Endodermal cell (in vitro differentiated cells): ENCODE measurements around the gene POLR1D. TPM values are rescaled to one million over a fixed set of nuclear protein-coding genes. Genes with fewer than 3 reads are reported as not detected.

Experiments
- DNase-seq: peaks from one replicate; pipeline ENCODE4 v3.0.0-alpha.2; 2017
- H3K27ac ChIP-seq: 2 replicates; pipeline ENCODE4 v1.5.1; 2013; ENCODE audit warnings: mild to moderate bottlenecking, low read depth, low read length, moderate library complexity
- H3K27me3 ChIP-seq: 2 replicates; pipeline ENCODE4 v1.6.1; 2013; ENCODE audit warnings: mild to moderate bottlenecking, low read length, moderate library complexity; ENCODE audit not compliant: insufficient read depth, control insufficient read depth, poor library complexity, severe bottlenecking
- H3K36me3 ChIP-seq: 2 replicates; pipeline ENCODE4 v1.7.0; 2013; ENCODE audit warnings: mild to moderate bottlenecking, low read length, moderate library complexity; ENCODE audit not compliant: control insufficient read depth, insufficient read depth
- H3K4me1 ChIP-seq: one replicate; pipeline ENCODE4 v1.7.0; 2013; ENCODE audit warnings: low read length; ENCODE audit not compliant: control insufficient read depth, insufficient read depth
- H3K4me3 ChIP-seq: 2 replicates; pipeline ENCODE4 v1.5.1; 2013; ENCODE audit warnings: mild to moderate bottlenecking, low read length, moderate library complexity
- H3K9ac ChIP-seq: 2 replicates; pipeline ENCODE4 v1.6.1; 2013; ENCODE audit warnings: mild to moderate bottlenecking, low read length, moderate library complexity; ENCODE audit not compliant: poor library complexity, severe bottlenecking; ENCODE audit errors: extremely low read depth
- H3K9me3 ChIP-seq: 2 replicates; pipeline ENCODE4 v1.6.1; 2013; ENCODE audit warnings: mild to moderate bottlenecking, low read length, moderate library complexity; ENCODE audit not compliant: control insufficient read depth
- H3K27ac Mint-ChIP-seq: 2 replicates; pipeline ENCODE4 v1.8.0; 2020; ENCODE audit warnings: mixed read lengths
- H3K27me3 Mint-ChIP-seq: 2 replicates; pipeline ENCODE4 v1.8.0; 2021; ENCODE audit warnings: mild to moderate bottlenecking, mixed read lengths; ENCODE audit not compliant: insufficient read depth
- H3K36me3 Mint-ChIP-seq: 2 replicates; pipeline ENCODE4 v1.8.0; 2020; ENCODE audit warnings: low read depth, mixed read lengths
- H3K4me1 Mint-ChIP-seq: 2 replicates; pipeline ENCODE4 v1.8.0; 2020; ENCODE audit warnings: mixed read lengths
- H3K4me3 Mint-ChIP-seq: 2 replicates; pipeline ENCODE4 v1.8.0; 2020; ENCODE audit warnings: mild to moderate bottlenecking, moderate library complexity, mixed read lengths
- H3K9me3 Mint-ChIP-seq: 2 replicates; pipeline ENCODE4 v1.8.0; 2020; ENCODE audit warnings: mild to moderate bottlenecking, mixed read lengths
- WGBS, 2 experiments: methylation state at CpG; one replicate each; pipeline versions ENCODE4 v1.1.5 to v1.1.7; 2013; ENCODE audit warnings: missing lambda C conversion rate in 2 of 2, mixed read lengths in 1 of 2; ENCODE audit not compliant: insufficient coverage in 1 of 2, insufficient read length in 1 of 2; 5-methylcytosine and 5-hydroxymethylcytosine counted together
- total RNA-seq, 2 donors: library from RNA; stranded (reverse); fragmentation: NEBNext Ultra II Directional in 1 of 2; extraction: Animal tissue kit (Norgen Biotek cat#: 25700) in 1 of 2; gene quantifications; 2 replicates in 1 of 2; 3 replicates in 1 of 2; pipeline ENCODE4 v1.2.1, GENCODE V29; 2021
- TF ChIP-seq, protein P1 (sequence below): fragments of 200-600 bp; sonication (generic); conservative IDR thresholded peaks from 2 replicates; pipeline ENCODE4 v1.5.0; 2021; ENCODE audit warnings: antibody characterized with exemption, mild to moderate bottlenecking

POLR1D gene
- total RNA-seq, 2 donors from 2014 or later: 135 to 136 TPM

DNA sequence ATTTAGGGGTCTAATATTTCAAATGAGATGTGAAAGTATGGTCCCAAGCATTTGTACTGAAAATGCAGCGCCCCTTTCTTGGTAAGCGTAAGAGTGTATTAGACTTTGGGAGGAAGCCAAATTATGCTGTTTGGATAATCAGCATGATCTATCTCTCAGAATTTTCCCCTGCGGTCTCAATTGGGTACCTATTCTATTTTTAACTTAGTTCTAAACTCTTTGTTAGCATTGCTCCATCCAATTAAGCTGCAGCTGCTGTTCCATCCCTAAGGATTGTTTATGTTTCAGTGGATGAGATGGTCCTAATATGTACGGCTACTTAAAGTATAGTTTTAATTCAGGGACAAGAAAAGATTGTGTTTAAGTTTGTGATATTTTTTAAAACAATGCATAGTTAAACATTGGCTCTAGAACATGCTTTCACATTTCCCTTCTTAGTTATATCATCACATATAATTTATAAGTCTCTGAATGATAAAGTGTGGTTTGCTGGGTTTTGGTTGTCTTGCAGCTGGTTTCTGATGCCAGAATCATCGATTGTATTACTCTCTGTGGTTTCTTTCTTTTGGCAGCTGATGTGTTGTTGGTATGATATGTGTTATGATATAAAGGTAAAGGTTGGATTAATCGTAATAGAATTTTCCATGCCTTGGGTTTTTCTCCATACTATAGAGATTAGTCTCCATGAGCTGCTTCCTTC, 15.0 kb downstream of the POLR1D start:
- H3K9me3 ChIP-seq: no peaks in the 10 kb centered on the region
- no peak overlapping the region for H3K27ac Mint-ChIP-seq
- no peaks in the 10 kb centered on the region for H3K4me1 ChIP-seq
- no peaks in the 10 kb centered on the region for H3K9me3 Mint-ChIP-seq
- WGBS, 2 experiments: 91 to 100% methylated on average over 3 to 6 of the region's 6 CpGs
- TF ChIP-seq, protein P1, sequence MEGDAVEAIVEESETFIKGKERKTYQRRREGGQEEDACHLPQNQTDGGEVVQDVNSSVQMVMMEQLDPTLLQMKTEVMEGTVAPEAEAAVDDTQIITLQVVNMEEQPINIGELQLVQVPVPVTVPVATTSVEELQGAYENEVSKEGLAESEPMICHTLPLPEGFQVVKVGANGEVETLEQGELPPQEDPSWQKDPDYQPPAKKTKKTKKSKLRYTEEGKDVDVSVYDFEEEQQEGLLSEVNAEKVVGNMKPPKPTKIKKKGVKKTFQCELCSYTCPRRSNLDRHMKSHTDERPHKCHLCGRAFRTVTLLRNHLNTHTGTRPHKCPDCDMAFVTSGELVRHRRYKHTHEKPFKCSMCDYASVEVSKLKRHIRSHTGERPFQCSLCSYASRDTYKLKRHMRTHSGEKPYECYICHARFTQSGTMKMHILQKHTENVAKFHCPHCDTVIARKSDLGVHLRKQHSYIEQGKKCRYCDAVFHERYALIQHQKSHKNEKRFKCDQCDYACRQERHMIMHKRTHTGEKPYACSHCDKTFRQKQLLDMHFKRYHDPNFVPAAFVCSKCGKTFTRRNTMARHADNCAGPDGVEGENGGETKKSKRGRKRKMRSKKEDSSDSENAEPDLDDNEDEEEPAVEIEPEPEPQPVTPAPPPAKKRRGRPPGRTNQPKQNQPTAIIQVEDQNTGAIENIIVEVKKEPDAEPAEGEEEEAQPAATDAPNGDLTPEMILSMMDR: no peak
- H3K4me3 ChIP-seq: no peak overlapping the region
- peaks cover 10% of the 10 kb centered on the region for H3K36me3 Mint-ChIP-seq
- no peaks in the 10 kb centered on the region for H3K27me3 ChIP-seq
- H3K9ac ChIP-seq: no peak overlapping the region
- no peak for DNase-seq
- peaks cover 5% of the 10 kb centered on the region for H3K4me1 Mint-ChIP-seq
- H3K4me3 Mint-ChIP-seq: no peak overlapping the region
- peaks cover 7% of the 10 kb centered on the region for H3K36me3 ChIP-seq
- H3K27me3 Mint-ChIP-seq: no peaks in the 10 kb centered on the region
- H3K27ac ChIP-seq: no peak overlapping the region

GRCh38 chr13:27637289-27637626, 15.6 kb downstream of the POLR1D start:
- no peaks in the 10 kb centered on the region for H3K27me3 Mint-ChIP-seq
- TF ChIP-seq, protein P1: no peak
- no peaks in the 10 kb centered on the region for H3K9me3 ChIP-seq
- no peak overlapping the region for H3K9ac ChIP-seq
- no peaks in the 10 kb centered on the region for H3K9me3 Mint-ChIP-seq
- H3K27me3 ChIP-seq: no peaks in the 10 kb centered on the region
- H3K4me3 Mint-ChIP-seq: no peak overlapping the region
- H3K36me3 ChIP-seq: peaks cover 6% of the 10 kb centered on the region
- H3K4me1 ChIP-seq: no peaks in the 10 kb centered on the region
- peaks cover 8% of the 10 kb centered on the region for H3K36me3 Mint-ChIP-seq
- no peak for DNase-seq
- no peak overlapping the region for H3K4me3 ChIP-seq
- H3K27ac ChIP-seq: no peak overlapping the region
- peaks cover 5% of the 10 kb centered on the region for H3K4me1 Mint-ChIP-seq
- no peak overlapping the region for H3K27ac Mint-ChIP-seq
- WGBS, 2 experiments: no CpG with 5 or more reads among the region's 1 CpG

- Mint-ChIP-seq H3K4me1 (peaks cover 5% of the 10 kb centered on the region), H3K9me3 (no peaks in the 10 kb centered on the region)
- TF ChIP-seq, protein P1: no peak
Measured at GRCh38 chr13:27638001-27638400, 16.3 kb downstream of the POLR1D start.

More at GRCh38 chr13:27638001-27638400, 16.3 kb downstream of the POLR1D start:
- Mint-ChIP-seq H3K27ac (no peak overlapping the region), H3K4me3 (no peak overlapping the region), H3K27me3 (no peaks in the 10 kb centered on the region), H3K36me3 (peaks cover 4% of the 10 kb centered on the region)
- no peak overlapping the region for H3K27ac ChIP-seq
- no peak overlapping the region for H3K9ac ChIP-seq
- WGBS, 2 experiments: 94% methylated on average over 1 of the region's 1 CpG; no CpG with 5 or more reads in 1 of the 2 experiments
- DNase-seq: no peak
- H3K9me3 ChIP-seq: no peaks in the 10 kb centered on the region
- H3K27me3 ChIP-seq: no peaks in the 10 kb centered on the region
- no peaks in the 10 kb centered on the region for H3K4me1 ChIP-seq
- no peak overlapping the region for H3K4me3 ChIP-seq
- H3K36me3 ChIP-seq: peaks cover 5% of the 10 kb centered on the region
